DND-41 (cell line): Measurements from ENCODE around the gene TESPA1.

Source experiments
- ATAC-seq: fragments of 200-7000 bp; cut with Tn5 transposase; 3 replicates; pipeline ENCODE4 v1.9.1; 2021; ENCODE audit warnings: low read depth; ENCODE audit not compliant: insufficient read depth
- DNase-seq: peaks from one replicate; pipeline ENCODE4 v3.0.0-alpha.2; 2020
- H2AFZ ChIP-seq: 2 replicates; pipeline ENCODE4 v1.6.0; 2012; ENCODE audit warnings: low read depth, low read length
- H3K27ac ChIP-seq: 2 replicates; pipeline ENCODE4 v1.5.1; 2012; ENCODE audit warnings: low read length, inconsistent platforms
- H3K27me3 ChIP-seq: fragments of 200-600 bp; sonication (generic); 2 replicates; pipeline ENCODE4 v1.6.0; 2012; ENCODE audit warnings: low read length, mild to moderate bottlenecking, inconsistent platforms; ENCODE audit not compliant: insufficient read depth, poor library complexity
- H3K36me3 ChIP-seq: 2 replicates; pipeline ENCODE4 v1.5.1; 2012; ENCODE audit warnings: low read length, inconsistent platforms; ENCODE audit not compliant: insufficient read depth
- H3K4me1 ChIP-seq: 2 replicates; pipeline ENCODE4 v1.5.1; 2012; ENCODE audit warnings: mild to moderate bottlenecking, low read length; ENCODE audit not compliant: insufficient read depth
- H3K4me2 ChIP-seq: 2 replicates; pipeline ENCODE4 v1.6.0; 2012; ENCODE audit warnings: mild to moderate bottlenecking, moderate library complexity, low read length, inconsistent platforms; ENCODE audit not compliant: insufficient read depth
- H3K4me3 ChIP-seq, 2 experiments: fragments of 200-600 bp in 1 of 2; shearing (Covaris generic) in 1 of 2; 2 replicates each; pipeline ENCODE4 v1.5.1; 2012 to 2016; ENCODE audit warnings: inconsistent platforms in 2 of 2, low read length in 2 of 2, mild to moderate bottlenecking in 2 of 2, low read depth in 1 of 2, moderate library complexity in 1 of 2
- H3K79me2 ChIP-seq: 2 replicates; pipeline ENCODE4 v1.6.0; 2012; ENCODE audit warnings: low read length, inconsistent platforms; ENCODE audit not compliant: insufficient read depth
- H3K9ac ChIP-seq: 2 replicates; pipeline ENCODE4 v1.6.0; 2012; ENCODE audit warnings: low read depth, mild to moderate bottlenecking, inconsistent platforms, low read length, moderate library complexity
- H3K9me3 ChIP-seq: 2 replicates; pipeline ENCODE4 v1.5.1; 2012; ENCODE audit warnings: low read length, moderate library complexity, mild to moderate bottlenecking, inconsistent platforms; ENCODE audit not compliant: insufficient read depth, severe bottlenecking
- H4K20me1 ChIP-seq: 2 replicates; pipeline ENCODE4 v1.6.0; 2012; ENCODE audit warnings: low read length; ENCODE audit not compliant: insufficient read depth
- EZH2 ChIP-seq: IDR thresholded peaks from 3 replicates; pipeline ENCODE4 v1.6.1; 2012; ENCODE audit warnings: borderline replicate concordance, low read depth, mild to moderate bottlenecking, moderate library complexity, low read length, inconsistent platforms; ENCODE audit not compliant: severe bottlenecking
- TF ChIP-seq, protein P1 (sequence below): IDR thresholded peaks from 2 replicates; pipeline ENCODE4 v1.5.1; 2012; ENCODE audit warnings: borderline replicate concordance, low read length, moderate library complexity, mild to moderate bottlenecking; ENCODE audit not compliant: poor library complexity, severe bottlenecking; ENCODE audit errors: extremely low read depth

Gene TESPA1

DNA sequence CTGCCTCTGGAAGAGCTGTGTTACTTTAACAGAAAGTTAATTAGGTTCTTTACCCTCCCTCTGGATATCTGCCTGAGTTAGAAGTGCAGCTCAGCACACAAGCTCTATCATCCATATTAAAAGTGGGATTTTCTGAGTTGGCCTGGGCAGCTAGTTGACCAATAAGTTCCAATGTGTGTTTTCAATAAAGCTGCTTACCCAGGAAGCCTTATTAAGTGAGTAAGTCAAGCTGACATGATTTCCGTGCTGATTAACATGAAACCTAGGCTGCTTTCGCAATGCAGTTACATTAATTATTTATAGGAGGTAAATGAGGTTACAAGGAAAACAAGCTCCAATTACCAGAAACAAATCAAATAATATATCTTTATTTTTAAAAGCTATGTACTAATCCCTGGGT, 40.0 kb upstream of the TESPA1 start:
- Histone ChIP-seq H2AFZ (no peak overlapping the region), H3K4me1 (no peaks in the 10 kb centered on the region), H4K20me1 (no peaks in the 10 kb centered on the region; the same call in 1 of the 2 replicates), H3K27me3 (peaks cover 47% of the 10 kb centered on the region), H3K27ac (no peak overlapping the region), H3K4me2 (no peak overlapping the region), H3K79me2 (no peaks in the 10 kb centered on the region), H3K9ac (no peak overlapping the region), H3K4me3 (no peak overlapping the region), H3K9me3 (no peaks in the 10 kb centered on the region), H3K36me3 (no peaks in the 10 kb centered on the region)
- ATAC-seq (no peak), DNase-seq (no peak)
- TF ChIP-seq EZH2 = no peak
- TF ChIP-seq, protein P1, sequence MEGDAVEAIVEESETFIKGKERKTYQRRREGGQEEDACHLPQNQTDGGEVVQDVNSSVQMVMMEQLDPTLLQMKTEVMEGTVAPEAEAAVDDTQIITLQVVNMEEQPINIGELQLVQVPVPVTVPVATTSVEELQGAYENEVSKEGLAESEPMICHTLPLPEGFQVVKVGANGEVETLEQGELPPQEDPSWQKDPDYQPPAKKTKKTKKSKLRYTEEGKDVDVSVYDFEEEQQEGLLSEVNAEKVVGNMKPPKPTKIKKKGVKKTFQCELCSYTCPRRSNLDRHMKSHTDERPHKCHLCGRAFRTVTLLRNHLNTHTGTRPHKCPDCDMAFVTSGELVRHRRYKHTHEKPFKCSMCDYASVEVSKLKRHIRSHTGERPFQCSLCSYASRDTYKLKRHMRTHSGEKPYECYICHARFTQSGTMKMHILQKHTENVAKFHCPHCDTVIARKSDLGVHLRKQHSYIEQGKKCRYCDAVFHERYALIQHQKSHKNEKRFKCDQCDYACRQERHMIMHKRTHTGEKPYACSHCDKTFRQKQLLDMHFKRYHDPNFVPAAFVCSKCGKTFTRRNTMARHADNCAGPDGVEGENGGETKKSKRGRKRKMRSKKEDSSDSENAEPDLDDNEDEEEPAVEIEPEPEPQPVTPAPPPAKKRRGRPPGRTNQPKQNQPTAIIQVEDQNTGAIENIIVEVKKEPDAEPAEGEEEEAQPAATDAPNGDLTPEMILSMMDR = no peak

DNA sequence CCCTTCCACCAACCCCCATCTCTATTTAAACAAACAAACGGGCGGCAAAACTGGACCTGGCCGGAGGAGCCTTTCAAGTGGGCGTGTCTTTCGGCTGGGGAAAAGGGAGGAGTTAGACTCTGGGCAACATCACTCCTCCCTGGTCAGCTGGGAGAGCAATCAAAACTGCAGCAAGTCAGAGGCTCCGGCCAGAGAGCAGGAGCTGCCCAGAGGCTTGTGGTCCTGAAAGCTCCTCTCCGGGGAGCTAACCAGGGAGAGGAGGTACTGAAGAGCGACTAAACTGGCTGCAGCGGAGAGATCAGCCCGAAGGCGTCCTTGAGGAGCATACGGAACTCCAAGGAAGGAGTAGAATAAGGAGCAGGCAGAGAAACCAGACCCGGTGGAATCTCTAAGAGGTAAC, 35.2 kb upstream of the TESPA1 start, which contains the start of gene NEUROD4:
Gene NEUROD4, plus strand, starts transcription at position 191 of the 400 bp plus-strand sequence. CDS start 6,466 bp downstream, outside the sequence.
- no peak for TF ChIP-seq EZH2
- TF ChIP-seq, protein P1 = no peak
- no peak within 1 kb of the TSS for H3K9ac ChIP-seq
- peaks cover 38% of the 10 kb centered on the region for H3K27me3 ChIP-seq
- no peak within 1 kb of the TSS for H2AFZ ChIP-seq
- H3K9me3 ChIP-seq = no peaks in the 10 kb centered on the region
- no peaks in the 10 kb centered on the region for H3K36me3 ChIP-seq
- no peak for ATAC-seq
- no peaks in the 10 kb centered on the region for H3K4me1 ChIP-seq
- no peak for DNase-seq
- no peak within 1 kb of the TSS for H3K27ac ChIP-seq
- no peaks in the 10 kb centered on the region for H3K79me2 ChIP-seq
- no peaks in the 10 kb centered on the region; the same call in 1 of the 2 replicates for H4K20me1 ChIP-seq
- H3K4me3 ChIP-seq = no peak within 1 kb of the TSS
- no peak within 1 kb of the TSS for H3K4me2 ChIP-seq

DNA sequence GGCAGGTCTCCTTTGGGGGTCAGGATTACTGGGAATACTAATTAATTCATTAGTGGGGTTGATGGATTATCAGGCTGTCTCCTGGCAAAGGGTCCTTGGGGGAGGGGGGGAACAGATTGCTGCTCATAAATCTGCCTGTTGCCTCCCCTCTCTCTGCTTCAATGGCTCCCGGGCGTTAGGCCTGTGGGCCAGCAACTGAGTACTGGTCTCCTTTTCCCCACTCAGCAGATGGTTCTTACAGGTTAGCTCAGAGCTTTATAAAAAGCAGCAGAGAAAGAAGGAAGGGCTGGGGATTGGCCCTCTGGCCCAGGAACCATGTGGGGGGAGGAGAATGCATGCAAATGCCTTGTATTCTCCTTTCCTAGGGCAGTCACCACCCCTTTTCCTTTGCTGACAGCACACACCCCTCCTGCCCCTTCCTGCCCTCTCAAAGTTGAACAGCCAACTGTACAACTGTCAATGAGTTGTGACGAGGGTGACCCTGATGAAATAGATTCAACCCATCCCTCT, 32.9 kb upstream of the TESPA1 start:
- H3K4me1 ChIP-seq = no peaks in the 10 kb centered on the region
- DNase-seq = no peak
- H3K4me2 ChIP-seq = no peak overlapping the region
- no peak overlapping the region for H3K9ac ChIP-seq
- H2AFZ ChIP-seq = no peak overlapping the region
- no peak for ATAC-seq
- H3K4me3 ChIP-seq = no peak overlapping the region
- H3K79me2 ChIP-seq = no peaks in the 10 kb centered on the region
- H3K36me3 ChIP-seq = no peaks in the 10 kb centered on the region
- peaks cover 27% of the 10 kb centered on the region for H3K27me3 ChIP-seq
- TF ChIP-seq, protein P1 = no peak
- no peak for TF ChIP-seq EZH2
- no peak overlapping the region for H3K27ac ChIP-seq
- H3K9me3 ChIP-seq = peaks cover 7% of the 10 kb centered on the region
- no peaks in the 10 kb centered on the region; the same call in 1 of the 2 replicates for H4K20me1 ChIP-seq
